ENCODE data around the gene HHAT. TPM values are rescaled to one million over a fixed set of nuclear protein-coding genes. Genes with fewer than 3 reads are reported as not detected.
A peak's percentile ranks its signal among the peaks of the same experiment; 100 is the strongest.

Gene HHAT
- polyA plus RNA-seq, 1 donor (not counting 4 experiments of a cell fraction or from before 2014, with no cell fraction given) = 3.8 TPM

DNA sequence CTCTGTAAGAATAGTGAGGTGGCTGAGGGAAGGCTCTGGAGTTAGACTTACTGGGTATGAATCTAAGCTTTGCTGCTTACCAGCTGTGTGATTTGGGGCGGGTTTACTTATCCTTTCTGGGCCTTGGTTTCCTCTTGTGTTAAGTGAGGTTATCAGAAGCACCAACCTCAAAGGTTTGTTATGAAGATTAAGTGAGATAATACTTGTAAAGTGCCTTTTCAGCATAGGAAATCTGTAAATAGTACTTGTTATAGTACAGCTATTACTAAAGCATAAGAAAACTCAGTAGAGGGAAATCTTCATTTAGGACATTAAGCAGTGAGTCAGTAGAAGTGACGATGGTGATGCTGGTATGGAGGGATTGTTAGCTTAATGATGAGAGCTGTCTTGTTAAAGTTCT is 12.1 kb downstream of the HHAT start:
- Histone ChIP-seq H3K36me3 (ENCODE audit: control insufficient read depth in 2 of 2, extremely low read depth in 1 of 2, insufficient read depth in 2 of 2, low read length in 2 of 2) (no peaks in the 10 kb centered on the region), H3K4me3 (ENCODE audit: control insufficient read depth in 2 of 3, extremely low read depth in 1 of 3, insufficient read depth in 2 of 3, low read depth in 1 of 3, low read length in 3 of 3) (no peak overlapping the region), H3K4me2 (ENCODE audit: control insufficient read depth, extremely low read depth, insufficient read depth, low read depth, low read length) (no peak overlapping the region), H3K27me3 (ENCODE audit: control insufficient read depth, extremely low read depth, insufficient read depth, low read length) (no peaks in the 10 kb centered on the region), H2AFZ (ENCODE audit: control insufficient read depth, low read length) (no peak overlapping the region), H3K9me3 (ENCODE audit: control insufficient read depth, low read depth, low read length) (no peaks in the 10 kb centered on the region), H4K20me1 (ENCODE audit: control insufficient read depth, extremely low read depth, insufficient read depth, low read length) (no peaks in the 10 kb centered on the region), H3K9ac (ENCODE audit: control insufficient read depth, extremely low read depth, insufficient read depth, low read length) (no peak overlapping the region), H3K79me2 (ENCODE audit: control insufficient read depth, insufficient read depth, low read length) (no peaks in the 10 kb centered on the region), H3K4me1 (ENCODE audit: control insufficient read depth, extremely low read depth, insufficient read depth, low read length) (peaks cover 4% of the 10 kb centered on the region), H3K9me1 (ENCODE audit: control insufficient read depth, extremely low read depth, insufficient read depth, low read length) (no peaks in the 10 kb centered on the region), H3K27ac (ENCODE audit: control insufficient read depth, insufficient read depth, low read length) (no peak overlapping the region)
- FAIRE-seq (no peak), DNase-seq (ENCODE audit: low read depth, low spot score) (no peak)
- dilution Hi-C loops (cut with MboI; ENCODE audit: extremely low pct_ligation_motif_present, low sequenced_read_pairs) = loop anchor here (25.0 kb wide), 1 partner anchor 204 kb away; no protein-coding TSS in a partner anchor
- no peak for TF ChIP-seq EZH2 (IDR thresholded peaks at IDR 0.05; ENCODE audit: low read length)
- TF ChIP-seq, protein P1, sequence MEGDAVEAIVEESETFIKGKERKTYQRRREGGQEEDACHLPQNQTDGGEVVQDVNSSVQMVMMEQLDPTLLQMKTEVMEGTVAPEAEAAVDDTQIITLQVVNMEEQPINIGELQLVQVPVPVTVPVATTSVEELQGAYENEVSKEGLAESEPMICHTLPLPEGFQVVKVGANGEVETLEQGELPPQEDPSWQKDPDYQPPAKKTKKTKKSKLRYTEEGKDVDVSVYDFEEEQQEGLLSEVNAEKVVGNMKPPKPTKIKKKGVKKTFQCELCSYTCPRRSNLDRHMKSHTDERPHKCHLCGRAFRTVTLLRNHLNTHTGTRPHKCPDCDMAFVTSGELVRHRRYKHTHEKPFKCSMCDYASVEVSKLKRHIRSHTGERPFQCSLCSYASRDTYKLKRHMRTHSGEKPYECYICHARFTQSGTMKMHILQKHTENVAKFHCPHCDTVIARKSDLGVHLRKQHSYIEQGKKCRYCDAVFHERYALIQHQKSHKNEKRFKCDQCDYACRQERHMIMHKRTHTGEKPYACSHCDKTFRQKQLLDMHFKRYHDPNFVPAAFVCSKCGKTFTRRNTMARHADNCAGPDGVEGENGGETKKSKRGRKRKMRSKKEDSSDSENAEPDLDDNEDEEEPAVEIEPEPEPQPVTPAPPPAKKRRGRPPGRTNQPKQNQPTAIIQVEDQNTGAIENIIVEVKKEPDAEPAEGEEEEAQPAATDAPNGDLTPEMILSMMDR (optimal IDR thresholded peaks at IDR 0.05 in 1 of 3, IDR thresholded peaks at IDR 0.05 in 1 of 3, conservative IDR thresholded peaks at IDR 0.05 in 1 of 3; ENCODE audit: extremely low read depth in 1 of 3, insufficient read depth in 2 of 3, low read length in 3 of 3) = no peak

DNA sequence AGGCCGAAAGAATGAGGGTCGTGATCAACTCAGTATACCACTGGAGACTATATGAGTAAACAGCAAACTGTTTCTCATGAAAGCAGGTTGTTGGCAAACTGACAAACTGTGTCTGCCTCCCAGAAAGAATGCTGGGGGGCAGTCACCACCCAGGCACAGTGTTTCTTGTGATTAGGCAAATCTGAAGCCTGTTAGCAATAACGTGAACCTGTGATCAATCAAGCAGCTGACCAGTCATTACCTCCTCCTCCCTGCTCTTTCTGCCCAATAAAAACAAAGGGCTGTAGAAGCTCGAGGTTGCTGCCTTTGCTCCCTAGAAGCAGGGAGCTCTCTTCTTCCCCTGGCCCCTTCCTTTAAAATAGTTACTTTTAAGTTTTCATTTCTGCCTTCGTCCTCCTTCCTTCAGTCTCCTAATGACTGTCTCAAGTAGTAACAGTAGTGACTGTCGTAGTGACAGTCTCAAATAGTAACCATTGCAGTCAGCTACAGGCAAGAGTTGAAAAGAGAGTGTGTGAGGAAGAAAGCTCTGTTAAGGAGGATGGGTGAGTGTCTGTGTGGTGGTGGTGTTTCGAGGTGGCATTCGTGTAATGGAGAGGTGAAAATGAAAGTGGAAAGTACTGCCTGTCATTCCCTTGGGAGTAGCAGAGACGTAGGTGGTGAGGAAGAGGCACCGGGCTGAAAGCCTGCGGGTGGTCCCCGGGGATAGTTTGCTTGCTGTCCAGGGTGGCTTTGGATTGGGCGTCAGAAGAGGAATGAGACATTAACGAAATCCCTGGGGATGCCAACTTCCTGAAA is 14.5 kb downstream of the HHAT start:
- dilution Hi-C loops (cut with MboI; ENCODE audit: extremely low pct_ligation_motif_present, low sequenced_read_pairs) = loop anchor here (25.0 kb wide), 1 partner anchor 206 kb away; no protein-coding TSS in a partner anchor
- Histone ChIP-seq H3K9me3 (ENCODE audit: control insufficient read depth, low read depth, low read length) (no peaks in the 10 kb centered on the region), H3K27me3 (ENCODE audit: control insufficient read depth, extremely low read depth, insufficient read depth, low read length) (no peaks in the 10 kb centered on the region), H2AFZ (ENCODE audit: control insufficient read depth, low read length) (peak overlapping the region; percentile 22), H3K9me1 (ENCODE audit: control insufficient read depth, extremely low read depth, insufficient read depth, low read length) (no peaks in the 10 kb centered on the region), H3K4me1 (ENCODE audit: control insufficient read depth, extremely low read depth, insufficient read depth, low read length) (peaks cover 4% of the 10 kb centered on the region), H4K20me1 (ENCODE audit: control insufficient read depth, extremely low read depth, insufficient read depth, low read length) (no peaks in the 10 kb centered on the region), H3K9ac (ENCODE audit: control insufficient read depth, extremely low read depth, insufficient read depth, low read length) (no peak overlapping the region), H3K4me3 (ENCODE audit: control insufficient read depth in 2 of 3, extremely low read depth in 1 of 3, insufficient read depth in 2 of 3, low read depth in 1 of 3, low read length in 3 of 3) (no peak overlapping the region), H3K4me2 (ENCODE audit: control insufficient read depth, extremely low read depth, insufficient read depth, low read depth, low read length) (peak overlapping the region; percentile 14), H3K36me3 (ENCODE audit: control insufficient read depth in 2 of 2, extremely low read depth in 1 of 2, insufficient read depth in 2 of 2, low read length in 2 of 2) (no peaks in the 10 kb centered on the region), H3K27ac (ENCODE audit: control insufficient read depth, insufficient read depth, low read length) (no peak overlapping the region), H3K79me2 (ENCODE audit: control insufficient read depth, insufficient read depth, low read length) (no peaks in the 10 kb centered on the region)
- no peak for TF ChIP-seq EZH2 (IDR thresholded peaks at IDR 0.05; ENCODE audit: low read length)
- TF ChIP-seq, protein P1 (optimal IDR thresholded peaks at IDR 0.05 in 1 of 3, IDR thresholded peaks at IDR 0.05 in 1 of 3, conservative IDR thresholded peaks at IDR 0.05 in 1 of 3; ENCODE audit: extremely low read depth in 1 of 3, insufficient read depth in 2 of 3, low read length in 3 of 3) = no peak
- FAIRE-seq (no peak), DNase-seq (ENCODE audit: low read depth, low spot score) (no peak)
